ENCODE data around the gene ADCY3. TPM values are rescaled to one million over a fixed set of nuclear protein-coding genes. Genes with fewer than 3 reads are reported as not detected.
A peak's percentile ranks its signal among the peaks of the same experiment; 100 is the strongest.
"Not testable (repeated sequence)": the region's sequence is repeated elsewhere in the genome, so short reads cannot be mapped to it uniquely, and the experiment has no call there.

Gene ADCY3
- total RNA-seq, 1 donor from 2014 or later: 26.7 TPM

- no peak for DNase-seq (ENCODE audit: missing footprints)
- intact Hi-C loops (cut with DNase I): no loop called here
- no peak for ATAC-seq
Observed at GRCh38 chr2:24809316-24810007, 110.6 kb downstream of the ADCY3 start.

- no peak for DNase-seq (ENCODE audit: missing footprints)
- intact Hi-C loops (cut with DNase I): no loop called here
Observed at GRCh38 chr2:24806661-24807036, 113.4 kb downstream of the ADCY3 start.

GRCh38 chr2:24805811-24806660 lies 114.0 kb downstream of the ADCY3 start:
- ATAC-seq; DNase-seq (ENCODE audit: missing footprints); intact Hi-C loops (cut with DNase I): not testable (repeated sequence)

More at GRCh38 chr2:24806661-24807036, 113.4 kb downstream of the ADCY3 start:
- ATAC-seq: no peak

GRCh38 chr2:24800487-24800886 lies 119.5 kb downstream of the ADCY3 start:
- DNase-seq (ENCODE audit: missing footprints); ATAC-seq; intact Hi-C loops (cut with DNase I): not testable (repeated sequence)

GRCh38 chr2:24797644-24798043 lies 122.4 kb downstream of the ADCY3 start:
- ATAC-seq (no peak), DNase-seq (ENCODE audit: missing footprints) (no peak)
- intact Hi-C loops (cut with DNase I): no loop called here

GRCh38 chr2:24793761-24794435 lies 126.1 kb downstream of the ADCY3 start:
- intact Hi-C loops (cut with DNase I): loop anchor here (1.0 to 5.0 kb wide), 2 partner anchors 33 to 303 kb away; partner anchors contain the start of gene NCOA1
- no peak for DNase-seq (ENCODE audit: missing footprints)
- ATAC-seq: no peak

GRCh38 chr2:24792874-24793760 lies 126.9 kb downstream of the ADCY3 start, which contains the start of the genes CENPO and PTRHD1:
Gene CENPO (plus strand): TSS chr2:24793425. CDS start chr2:24793920, 495 bp downstream.
Gene PTRHD1 (minus strand): TSS chr2:24793391. CDS start chr2:24793377, 14 bp downstream.
- intact Hi-C loops (cut with DNase I): loop anchor here (1.0 to 5.0 kb wide), 2 partner anchors 34 to 302 kb away; partner anchors contain the start of gene NCOA1
- peak; percentile 99 for ATAC-seq
- peak; percentile 99 for DNase-seq (ENCODE audit: missing footprints)

GRCh38 chr2:24792542-24792873 lies 127.5 kb downstream of the ADCY3 start:
- DNase-seq (ENCODE audit: missing footprints): no peak
- no peak for ATAC-seq
- intact Hi-C loops (cut with DNase I): loop anchor here (5.0 kb wide), 1 partner anchor 35 kb away; no protein-coding TSS in a partner anchor

- no peak for ATAC-seq
- DNase-seq (ENCODE audit: missing footprints): no peak
- intact Hi-C loops (cut with DNase I): loop anchor here (5.0 kb wide), 1 partner anchor 36 kb away; no protein-coding TSS in a partner anchor
Observed at GRCh38 chr2:24791452-24791851, 128.6 kb downstream of the ADCY3 start.

- no peak for DNase-seq (ENCODE audit: missing footprints)
- intact Hi-C loops (cut with DNase I): no loop called here
- ATAC-seq: no peak
Observed at GRCh38 chr2:24788816-24789215, 131.2 kb downstream of the ADCY3 start.

- ATAC-seq (no peak), DNase-seq (ENCODE audit: missing footprints) (no peak)
- intact Hi-C loops (cut with DNase I): no loop called here
Observed at GRCh38 chr2:24787532-24787931, 132.5 kb downstream of the ADCY3 start.

GRCh38 chr2:24785671-24786321 lies 134.2 kb downstream of the ADCY3 start:
- DNase-seq (ENCODE audit: missing footprints) (no peak), ATAC-seq (no peak)
- intact Hi-C loops (cut with DNase I): no loop called here

GRCh38 chr2:24783641-24784040 lies 136.4 kb downstream of the ADCY3 start:
- DNase-seq (ENCODE audit: missing footprints) (no peak), ATAC-seq (no peak)
- intact Hi-C loops (cut with DNase I): no loop called here

GRCh38 chr2:24779116-24779515 lies 140.9 kb downstream of the ADCY3 start:
- DNase-seq (ENCODE audit: missing footprints) (no peak), ATAC-seq (no peak)
- intact Hi-C loops (cut with DNase I): no loop called here

- DNase-seq (ENCODE audit: missing footprints) (no peak), ATAC-seq (no peak)
- intact Hi-C loops (cut with DNase I): no loop called here
Observed at GRCh38 chr2:24774373-24774772, 145.7 kb downstream of the ADCY3 start.

GRCh38 chr2:24771764-24772586 lies 148.1 kb downstream of the ADCY3 start:
- intact Hi-C loops (cut with DNase I): no loop called here
- DNase-seq (ENCODE audit: missing footprints): no peak
- ATAC-seq: no peak

- ATAC-seq (no peak), DNase-seq (ENCODE audit: missing footprints) (no peak)
- intact Hi-C loops (cut with DNase I): no loop called here
Observed at GRCh38 chr2:24771061-24771460, 149.0 kb downstream of the ADCY3 start.
